Skeletal muscle tissue (tissue), 4 donors: Measurements from ENCODE around the gene GAS2L1. TPM values are rescaled to one million over a fixed set of nuclear protein-coding genes. Genes with fewer than 3 reads are reported as not detected.

ENCODE experiments used
- H3K27ac ChIP-seq: one replicate; pipeline ENCODE4 v1.7.0; 2013; ENCODE audit warnings: mild to moderate bottlenecking, low read depth, low read length, inconsistent platforms
- H3K27me3 ChIP-seq, 3 donors: one replicate each; pipeline ENCODE4 v1.7.0; 2013; ENCODE audit warnings: low read length in 3 of 3; ENCODE audit not compliant: control insufficient read depth in 3 of 3, insufficient read depth in 3 of 3
- H3K36me3 ChIP-seq, 3 donors: one replicate each; pipeline ENCODE4 v1.7.0; 2013; ENCODE audit warnings: low read length in 3 of 3; ENCODE audit not compliant: control insufficient read depth in 3 of 3, insufficient read depth in 3 of 3
- H3K4me1 ChIP-seq, 3 donors: one replicate each; pipeline ENCODE4 v1.7.0; 2013; ENCODE audit warnings: low read length in 3 of 3, mild to moderate bottlenecking in 3 of 3; ENCODE audit not compliant: control insufficient read depth in 3 of 3, insufficient read depth in 3 of 3
- H3K4me3 ChIP-seq, 3 donors: one replicate each; pipeline ENCODE4 v1.7.0; 2013; ENCODE audit warnings: low read length in 3 of 3
- H3K9ac ChIP-seq, 3 donors: one replicate each; pipeline ENCODE4 v1.7.0; 2013; ENCODE audit warnings: low read length in 3 of 3, mild to moderate bottlenecking in 3 of 3, moderate library complexity in 2 of 3, low read depth in 1 of 3
- H3K9me3 ChIP-seq, 3 donors: one replicate each; pipeline ENCODE4 v1.7.0; 2013; ENCODE audit warnings: low read length in 3 of 3; ENCODE audit not compliant: control insufficient read depth in 3 of 3
- total RNA-seq: library from RNA; depleted of rRNA; stranded (reverse); fragments of >200 nt; gene quantifications from one replicate; pipeline ENCODE4 v1.2.3, GENCODE V29; 2014
- donor health status: Osteomylitis.

The GAS2L1 gene
- total RNA-seq, 1 donor from 2014 or later: 3.1 TPM

DNA sequence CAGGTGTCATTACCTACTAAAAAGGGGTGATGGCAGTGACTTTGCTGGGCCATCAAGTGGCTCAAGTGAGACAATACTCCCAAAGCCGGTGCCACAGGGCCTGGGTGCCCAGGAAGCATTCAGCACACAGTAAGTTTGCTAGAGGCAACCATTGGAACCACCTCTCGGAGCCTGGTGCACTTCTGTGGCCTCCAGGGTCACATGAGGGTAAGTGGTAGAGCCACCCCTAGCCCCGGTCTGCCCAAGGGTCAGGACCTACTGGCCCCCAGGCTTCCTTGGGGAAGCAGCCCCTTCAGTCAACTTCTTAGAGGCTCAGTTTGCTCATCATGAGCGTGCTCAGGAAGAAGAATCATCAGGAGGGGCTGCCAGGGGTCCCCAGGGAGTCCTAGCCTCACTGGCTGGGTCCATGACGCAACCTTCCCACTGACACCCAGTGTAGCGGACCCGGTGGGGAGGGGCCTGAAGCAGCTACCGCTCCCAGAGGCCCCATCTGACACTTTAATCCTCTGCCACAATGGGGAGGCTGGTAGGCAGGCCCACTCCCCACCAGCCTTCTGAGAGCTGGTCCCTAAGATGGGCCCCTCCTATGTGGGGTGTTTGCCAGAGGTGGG lies 26.5 kb downstream of the GAS2L1 start:
- Histone ChIP-seq H3K27ac (no peak overlapping the region), H3K36me3 (peaks cover 5 to 31% (median 29%) of the 10 kb centered on the region in 3 donors), H3K9ac (no peak overlapping the region), H3K4me1 (peaks cover 46 to 65% (median 65%) of the 10 kb centered on the region in 3 donors), H3K27me3 (no peaks in the 10 kb centered on the region), H3K9me3 (no peaks in the 10 kb centered on the region), H3K4me3 (no peak overlapping the region)

DNA sequence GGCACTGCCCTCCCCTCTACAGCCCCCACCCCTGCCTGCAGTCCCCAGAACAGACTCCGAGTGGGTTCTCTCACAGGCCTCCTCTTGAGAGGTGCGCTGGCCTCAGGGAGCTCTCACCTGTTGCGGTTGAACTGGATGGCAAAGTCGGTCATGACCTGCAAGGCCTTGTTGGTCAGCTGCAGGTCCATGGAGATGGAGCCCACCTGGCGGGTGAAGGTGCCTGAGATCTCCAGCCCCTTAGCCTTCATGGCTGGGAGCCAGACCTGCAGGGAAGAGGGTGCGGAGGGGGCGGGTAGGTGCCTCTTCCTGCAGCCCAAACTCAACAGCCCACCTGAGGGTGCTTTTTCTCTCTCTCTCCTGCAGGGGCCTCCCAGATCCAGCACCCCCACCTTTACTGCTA lies 27.7 kb downstream of the GAS2L1 start:
- Histone ChIP-seq H3K4me3 (no peak overlapping the region), H3K9me3 (no peaks in the 10 kb centered on the region), H3K4me1 (peaks cover 41 to 65% (median 65%) of the 10 kb centered on the region in 3 donors), H3K27ac (no peak overlapping the region), H3K9ac (no peak overlapping the region), H3K27me3 (no peaks in the 10 kb centered on the region), H3K36me3 (peaks cover 14 to 42% (median 36%) of the 10 kb centered on the region in 3 donors)

DNA sequence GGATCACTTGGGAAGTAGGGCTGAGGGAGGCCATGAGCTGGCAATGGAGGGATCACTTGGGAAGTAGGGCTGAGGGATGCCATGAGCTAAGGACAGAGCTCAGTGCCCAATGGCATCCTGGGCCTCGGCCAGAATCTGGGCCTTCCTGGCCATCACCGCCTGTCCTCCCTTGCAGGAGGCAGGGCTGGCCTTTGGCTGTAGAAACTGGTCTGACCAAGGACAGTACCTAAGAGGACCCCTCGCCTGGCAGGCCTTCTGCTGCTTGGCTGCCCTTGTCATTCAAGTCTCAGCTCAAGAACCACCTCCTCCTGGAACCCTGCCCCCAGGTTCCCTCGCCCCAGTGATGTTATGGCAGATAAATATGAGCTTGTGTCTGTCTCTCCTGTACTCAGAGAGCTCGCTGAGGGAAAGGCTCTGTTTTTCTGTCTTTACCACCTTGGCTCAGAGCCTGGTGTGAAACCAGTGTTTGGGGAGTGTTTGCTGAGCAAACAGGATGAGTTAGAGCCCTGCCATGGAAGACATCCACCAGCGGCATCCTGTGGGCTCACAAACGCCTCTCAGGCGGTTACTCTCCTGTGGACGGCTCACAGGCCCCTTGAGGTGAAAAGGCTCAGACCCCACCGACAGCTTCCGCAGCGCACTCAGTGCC lies 28.4 kb downstream of the GAS2L1 start:
- peaks cover 21 to 41% (median 40%) of the 10 kb centered on the region in 3 donors for H3K36me3 ChIP-seq

DNA sequence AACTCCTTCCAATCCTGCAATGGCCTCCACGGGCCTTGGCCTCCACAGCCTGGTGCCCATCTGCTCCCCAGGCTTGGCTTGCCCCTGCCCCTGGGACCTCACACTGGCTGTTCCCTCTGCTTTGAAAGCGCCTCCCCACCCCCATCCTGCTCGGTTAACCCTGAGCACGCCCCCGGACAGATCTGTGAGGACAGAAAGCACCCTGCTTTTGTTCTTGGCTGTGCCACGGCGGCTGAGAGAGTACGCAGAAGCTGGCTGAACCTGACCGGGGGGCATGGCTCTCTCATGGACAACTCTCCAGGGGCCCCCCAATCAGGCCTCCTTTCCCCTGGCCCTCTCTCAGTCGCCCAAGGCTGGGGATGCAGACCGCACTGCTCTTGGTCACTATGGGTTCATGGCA lies 29.2 kb downstream of the GAS2L1 start:
- H3K36me3 ChIP-seq: peaks cover 29 to 49% (median 45%) of the 10 kb centered on the region in 3 donors
- no peak overlapping the region for H3K9ac ChIP-seq
- no peak overlapping the region for H3K27ac ChIP-seq
- H3K4me3 ChIP-seq: no peak overlapping the region
- no peaks in the 10 kb centered on the region for H3K27me3 ChIP-seq
- H3K4me1 ChIP-seq: peaks cover 27 to 62% (median 59%) of the 10 kb centered on the region in 3 donors
- H3K9me3 ChIP-seq: no peaks in the 10 kb centered on the region

More for the DNA sequence above, 28.4 kb downstream of the GAS2L1 start:
- H3K4me1 ChIP-seq: peaks cover 34 to 65% (median 62%) of the 10 kb centered on the region in 3 donors
- no peaks in the 10 kb centered on the region for H3K9me3 ChIP-seq
- no peak overlapping the region for H3K27ac ChIP-seq
- no peak overlapping the region for H3K9ac ChIP-seq
- H3K27me3 ChIP-seq: no peaks in the 10 kb centered on the region
- H3K4me3 ChIP-seq: no peak overlapping the region

DNA sequence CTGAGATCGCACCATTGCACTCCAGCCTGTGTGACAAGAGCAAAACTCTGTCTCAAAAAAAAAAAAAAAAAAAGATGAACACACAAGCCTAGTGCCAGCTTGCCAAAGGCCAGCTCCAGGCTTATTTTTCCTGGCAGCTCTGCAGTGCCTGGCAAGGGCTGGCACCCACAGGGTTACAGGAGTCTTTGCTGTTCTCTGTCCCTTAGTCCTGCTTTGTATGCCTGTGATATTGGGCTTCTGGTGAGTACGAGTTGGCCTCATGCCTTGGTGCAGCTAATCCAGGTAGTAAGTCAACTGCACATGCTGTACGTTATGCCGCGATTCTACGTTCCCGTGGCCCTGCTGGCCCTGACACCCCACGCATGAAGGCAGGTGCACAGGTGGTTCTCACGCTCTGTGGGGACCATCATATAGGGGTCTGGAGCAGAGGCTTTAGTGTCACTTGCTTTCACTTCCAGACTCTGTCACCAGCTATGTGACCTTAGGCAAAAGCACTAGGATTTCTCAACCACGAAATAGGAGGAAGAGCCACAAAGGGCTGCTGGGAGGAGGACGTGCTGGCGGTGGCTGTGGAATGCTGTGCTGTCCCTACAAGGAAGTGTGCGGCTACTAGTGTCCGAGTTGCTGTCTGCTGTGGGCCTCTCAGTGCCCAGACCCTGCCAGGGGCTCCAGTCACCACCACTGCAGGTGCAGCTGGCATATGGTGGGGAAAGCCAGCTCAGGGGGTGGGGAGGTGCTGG lies 30.5 kb downstream of the GAS2L1 start:
- Histone ChIP-seq H3K27me3 (no peaks in the 10 kb centered on the region), H3K9ac (peak overlapping the region; percentile 55 to 80 (median 65)), H3K4me3 (peak overlapping the region; percentile 4 to 67 (median 24)), H3K36me3 (peaks cover 42 to 58% (median 54%) of the 10 kb centered on the region in 3 donors), H3K9me3 (no peaks in the 10 kb centered on the region), H3K4me1 (peaks cover 25 to 56% (median 52%) of the 10 kb centered on the region in 3 donors), H3K27ac (peak overlapping the region; percentile 79)

DNA sequence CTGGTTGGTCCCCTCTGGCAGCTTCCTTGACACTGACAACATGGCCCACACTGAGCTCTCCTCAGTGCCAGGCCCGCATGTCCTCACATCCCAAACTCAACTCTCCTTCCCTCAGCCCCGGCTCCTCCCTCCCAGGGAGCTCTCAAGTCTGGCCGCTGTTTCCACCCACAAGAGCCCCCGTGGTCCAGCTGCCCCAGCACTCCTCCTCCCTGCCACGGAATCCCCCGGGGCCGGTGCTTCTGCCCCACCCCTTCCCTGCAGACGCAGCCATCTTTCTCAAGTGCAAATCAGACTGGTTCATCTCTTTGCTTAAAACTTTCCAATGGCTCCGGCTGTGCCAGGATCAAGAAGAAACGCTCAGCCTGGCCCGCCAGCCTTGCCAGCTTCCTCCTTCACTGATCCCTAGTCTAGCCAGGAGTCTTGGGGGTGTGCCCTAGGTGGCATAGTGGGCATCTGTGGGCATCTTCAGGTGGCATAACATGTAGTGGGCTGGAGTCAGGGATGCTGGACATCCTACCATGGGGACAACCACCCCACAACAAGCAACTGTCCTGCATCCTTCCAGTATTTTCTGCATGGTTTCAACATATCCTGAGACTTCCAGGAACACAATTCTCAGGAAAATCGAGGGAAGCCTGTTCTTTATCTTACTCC lies 31.3 kb downstream of the GAS2L1 start:
- H3K27ac ChIP-seq: peak overlapping the region; percentile 79
- peaks cover 41 to 57% (median 55%) of the 10 kb centered on the region in 3 donors for H3K36me3 ChIP-seq
- no peaks in the 10 kb centered on the region for H3K27me3 ChIP-seq
- H3K4me1 ChIP-seq: peaks cover 25 to 62% (median 54%) of the 10 kb centered on the region in 3 donors
- peak overlapping the region; percentile 55 to 80 (median 65) for H3K9ac ChIP-seq
- peak overlapping the region; percentile 4 to 67 (median 24) for H3K4me3 ChIP-seq
- H3K9me3 ChIP-seq: no peaks in the 10 kb centered on the region

DNA sequence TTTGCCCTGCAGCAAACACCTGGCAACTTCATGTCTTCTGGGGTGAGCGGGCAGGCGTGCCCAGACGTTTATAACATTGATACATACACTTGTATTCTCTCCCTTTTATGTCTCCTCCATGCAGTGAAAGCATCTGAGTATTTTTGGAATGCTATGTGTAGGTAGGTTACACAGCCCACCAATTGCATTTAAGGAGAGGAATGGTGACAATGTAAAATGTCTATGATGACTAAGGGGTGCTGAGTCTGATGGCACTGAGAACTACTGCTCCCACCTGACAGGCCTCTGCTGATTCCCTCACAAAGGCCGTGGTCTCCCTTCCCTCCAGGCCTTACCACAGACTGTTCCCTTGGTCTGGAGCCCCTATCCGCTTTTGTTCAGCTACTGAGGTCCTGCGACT lies 31.9 kb downstream of the GAS2L1 start:
- Histone ChIP-seq H3K9ac (peak overlapping the region in 1 of 3 donors; percentile 54), H3K27me3 (no peaks in the 10 kb centered on the region), H3K9me3 (no peaks in the 10 kb centered on the region), H3K4me1 (peaks cover 31 to 69% (median 60%) of the 10 kb centered on the region in 3 donors), H3K36me3 (peaks cover 45 to 57% (median 57%) of the 10 kb centered on the region in 3 donors), H3K4me3 (no peak overlapping the region), H3K27ac (no peak overlapping the region)

DNA sequence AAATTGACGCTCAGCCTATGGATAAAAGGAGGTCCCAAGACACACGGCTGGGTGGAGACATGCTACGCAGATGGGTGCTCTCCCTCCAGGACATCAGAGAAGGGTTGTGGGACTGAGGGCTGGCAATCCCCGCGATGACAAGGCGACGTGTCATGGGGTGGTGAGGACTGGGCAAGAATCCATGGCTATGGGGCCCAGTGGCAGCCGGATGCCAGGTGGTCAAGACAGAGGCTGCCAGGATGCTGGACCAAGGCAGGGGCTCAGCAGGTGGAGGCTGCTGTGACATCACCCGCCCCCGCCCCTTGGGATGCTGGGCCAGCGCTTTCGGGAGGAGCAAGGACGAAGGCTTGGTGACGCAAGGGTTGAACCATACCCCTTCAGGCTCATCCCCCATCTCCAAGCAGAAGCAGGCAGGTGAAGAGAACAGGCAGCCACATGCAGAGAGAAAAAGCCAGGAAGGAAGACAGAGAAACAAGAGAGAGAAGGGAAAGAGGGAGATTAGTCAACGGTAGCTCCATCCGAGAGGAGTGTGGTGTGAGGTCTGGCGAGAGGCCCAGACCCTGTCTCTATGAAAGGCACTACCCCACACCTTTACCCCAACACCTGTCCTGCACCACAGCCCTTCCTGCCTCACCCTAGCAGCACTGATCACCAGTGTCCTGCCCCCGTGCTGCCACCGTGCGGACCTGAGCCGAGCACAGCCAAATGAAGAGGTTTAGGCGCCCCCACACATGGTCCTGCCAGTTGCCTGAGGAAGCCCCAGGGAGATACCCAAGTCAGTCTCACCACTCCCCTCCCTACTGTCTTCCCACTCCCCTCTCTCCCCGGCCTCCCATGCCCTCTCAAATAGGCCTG lies 33.2 kb downstream of the GAS2L1 start:
- Histone ChIP-seq H3K27ac (no peak overlapping the region), H3K27me3 (no peaks in the 10 kb centered on the region), H3K9me3 (no peaks in the 10 kb centered on the region), H3K9ac (peak overlapping the region in 1 of 3 donors; percentile 50), H3K4me1 (peaks cover 42 to 79% (median 70%) of the 10 kb centered on the region in 3 donors), H3K4me3 (no peak overlapping the region), H3K36me3 (peaks cover 47 to 55% (median 55%) of the 10 kb centered on the region in 3 donors)

DNA sequence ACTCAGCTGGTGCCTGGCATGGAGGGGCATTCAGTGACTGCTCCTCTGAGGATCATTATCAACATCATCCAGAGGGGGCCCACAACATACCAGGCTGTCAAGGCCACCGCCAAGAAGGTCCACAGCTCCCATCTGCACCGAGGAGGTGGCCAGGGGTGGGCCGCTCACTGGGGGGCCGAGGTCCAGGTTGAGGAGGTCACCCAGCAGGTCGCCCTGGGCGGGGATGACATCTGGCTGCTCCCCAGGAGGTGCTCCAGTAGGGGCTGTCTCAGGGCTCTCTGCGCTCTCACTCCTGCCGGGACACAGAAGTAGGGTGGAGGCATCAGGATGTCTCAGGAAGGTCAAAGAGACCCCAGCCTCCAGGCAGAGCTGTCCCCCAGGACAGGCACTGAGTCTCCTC lies 34.1 kb downstream of the GAS2L1 start:
- Histone ChIP-seq H3K9me3 (no peaks in the 10 kb centered on the region), H3K4me3 (no peak overlapping the region), H3K27me3 (no peaks in the 10 kb centered on the region), H3K4me1 (peaks cover 45 to 78% (median 66%) of the 10 kb centered on the region in 3 donors), H3K9ac (peak overlapping the region in 1 of 3 donors; percentile 8), H3K27ac (no peak overlapping the region), H3K36me3 (peaks cover 47 to 55% (median 50%) of the 10 kb centered on the region in 3 donors)
